ENCODE measurements around the gene DPP6.

Gene DPP6

DNA sequence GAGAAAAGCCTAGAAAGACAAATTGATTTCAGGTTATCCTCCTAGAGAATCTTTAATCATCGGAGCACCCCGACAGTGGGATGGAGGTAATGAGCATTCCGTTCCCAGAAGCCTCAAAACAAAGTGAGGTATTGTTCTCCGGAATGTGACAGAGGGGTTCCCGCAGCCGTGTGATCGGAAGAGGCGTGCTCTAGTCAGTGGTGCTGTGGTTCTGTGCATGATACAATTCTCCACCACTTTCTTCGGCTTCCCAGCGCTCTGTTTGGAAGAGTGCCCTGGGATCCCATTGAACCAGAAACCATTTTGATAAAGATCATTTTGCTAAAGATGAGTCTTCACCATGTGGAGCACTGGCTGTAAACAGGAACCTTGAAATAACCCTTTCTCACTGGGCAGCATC, 516.1 kb downstream of the DPP6 start:
- H3K9ac ChIP-seq (ENCODE audit: low read depth in 1 of 2, low read length in 2 of 2): no peak overlapping the region
- H3K36me3 ChIP-seq (ENCODE audit: control insufficient read depth in 1 of 2, insufficient read depth in 2 of 2, low read length in 2 of 2): no peaks in the 10 kb centered on the region
- H3K9me3 ChIP-seq (ENCODE audit: control insufficient read depth in 1 of 2, low read length in 2 of 2): peaks cover 4 to 6% of the 10 kb centered on the region in 2 donors
- H3K27ac ChIP-seq (ENCODE audit: low read depth, low read length): no peak overlapping the region
- no peak overlapping the region for H3K4me3 ChIP-seq (ENCODE audit: low read depth in 1 of 2, low read length in 2 of 2)
- H3K4me1 ChIP-seq (ENCODE audit: control insufficient read depth in 1 of 2, insufficient read depth in 2 of 2, low read length in 2 of 2): no peaks in the 10 kb centered on the region
- no peaks in the 10 kb centered on the region for H3K27me3 ChIP-seq (ENCODE audit: control insufficient read depth in 1 of 2, insufficient read depth in 2 of 2, low read length in 2 of 2)

DNA sequence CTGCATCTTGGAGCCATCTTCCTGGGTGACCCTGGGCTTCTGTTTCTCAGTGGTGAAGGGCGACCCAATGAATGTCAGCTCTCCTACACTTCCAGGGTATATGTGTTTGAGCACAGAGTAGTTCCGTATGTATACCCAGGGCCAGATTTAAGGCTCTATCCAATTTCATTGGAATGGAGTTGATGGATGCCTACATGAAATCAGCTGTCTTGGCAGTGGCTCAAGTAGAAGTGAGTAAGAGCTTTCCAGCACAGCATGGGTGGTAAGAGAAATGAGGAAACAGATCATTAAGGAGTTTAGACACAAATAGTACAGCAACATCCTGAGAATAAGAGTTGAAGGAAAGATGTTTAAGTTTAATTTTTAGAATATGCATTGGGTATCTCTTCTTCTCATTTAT, 517.7 kb downstream of the DPP6 start:
- no peak overlapping the region for H3K27ac ChIP-seq (ENCODE audit: low read depth, low read length)
- no peaks in the 10 kb centered on the region for H3K4me1 ChIP-seq (ENCODE audit: control insufficient read depth in 1 of 2, insufficient read depth in 2 of 2, low read length in 2 of 2)
- H3K9me3 ChIP-seq (ENCODE audit: control insufficient read depth in 1 of 2, low read length in 2 of 2): peaks cover 10 to 17% of the 10 kb centered on the region in 2 donors
- H3K4me3 ChIP-seq (ENCODE audit: low read depth in 1 of 2, low read length in 2 of 2): no peak overlapping the region
- no peaks in the 10 kb centered on the region for H3K36me3 ChIP-seq (ENCODE audit: control insufficient read depth in 1 of 2, insufficient read depth in 2 of 2, low read length in 2 of 2)
- H3K9ac ChIP-seq (ENCODE audit: low read depth in 1 of 2, low read length in 2 of 2): no peak overlapping the region
- H3K27me3 ChIP-seq (ENCODE audit: control insufficient read depth in 1 of 2, insufficient read depth in 2 of 2, low read length in 2 of 2): no peaks in the 10 kb centered on the region

DNA sequence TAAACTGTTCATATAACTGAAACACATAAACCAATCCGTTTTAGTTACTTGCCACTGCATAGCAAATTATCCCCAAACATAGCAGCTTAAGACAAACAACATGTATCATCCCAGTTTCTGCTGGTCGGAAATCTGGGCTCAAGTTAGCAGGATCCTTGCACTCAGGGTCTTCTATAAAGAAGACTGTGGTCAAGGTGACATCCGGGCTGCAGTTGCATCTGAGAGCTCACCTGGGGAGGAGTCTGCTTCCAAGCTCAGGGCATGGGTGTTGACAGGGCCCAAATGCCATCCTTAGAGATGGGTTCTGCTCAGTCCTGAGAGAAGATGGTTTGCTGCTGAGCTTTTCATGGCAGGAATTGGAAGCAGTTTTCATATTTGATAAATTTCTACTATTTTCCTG, 519.6 kb downstream of the DPP6 start:
- H3K9ac ChIP-seq (ENCODE audit: low read depth in 1 of 2, low read length in 2 of 2): no peak overlapping the region
- H3K36me3 ChIP-seq (ENCODE audit: control insufficient read depth in 1 of 2, insufficient read depth in 2 of 2, low read length in 2 of 2): no peaks in the 10 kb centered on the region
- H3K4me1 ChIP-seq (ENCODE audit: control insufficient read depth in 1 of 2, insufficient read depth in 2 of 2, low read length in 2 of 2): no peaks in the 10 kb centered on the region

DNA sequence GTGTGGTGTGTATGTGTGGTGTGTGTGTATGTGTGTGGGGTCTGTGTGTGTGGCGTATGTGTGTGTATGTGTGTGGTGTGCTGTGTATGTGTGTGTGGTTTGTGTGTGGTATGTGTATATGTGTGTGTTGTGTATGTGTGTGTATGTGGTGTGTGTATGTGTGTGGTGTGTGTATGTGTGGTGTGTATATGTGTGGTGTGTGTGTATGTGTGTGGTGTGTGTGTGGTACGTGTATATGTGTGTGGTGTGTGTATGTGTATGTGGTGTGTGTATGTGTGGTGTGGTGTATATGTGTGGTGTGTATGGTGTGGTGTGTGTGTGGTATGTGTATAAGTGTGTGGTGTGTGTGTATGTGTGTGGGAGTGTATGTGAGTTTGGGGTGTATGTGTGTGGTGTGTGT, 522.0 kb downstream of the DPP6 start:
- H3K9me3 ChIP-seq (ENCODE audit: control insufficient read depth in 1 of 2, low read length in 2 of 2): peaks cover 15 to 28% of the 10 kb centered on the region in 2 donors
- H3K36me3 ChIP-seq (ENCODE audit: control insufficient read depth in 1 of 2, insufficient read depth in 2 of 2, low read length in 2 of 2): no peaks in the 10 kb centered on the region
- no peaks in the 10 kb centered on the region for H3K27me3 ChIP-seq (ENCODE audit: control insufficient read depth in 1 of 2, insufficient read depth in 2 of 2, low read length in 2 of 2)
- H3K9ac ChIP-seq (ENCODE audit: low read depth in 1 of 2, low read length in 2 of 2): no peak overlapping the region
- no peak overlapping the region for H3K4me3 ChIP-seq (ENCODE audit: low read depth in 1 of 2, low read length in 2 of 2)
- no peak overlapping the region for H3K27ac ChIP-seq (ENCODE audit: low read depth, low read length)
- H3K4me1 ChIP-seq (ENCODE audit: control insufficient read depth in 1 of 2, insufficient read depth in 2 of 2, low read length in 2 of 2): no peaks in the 10 kb centered on the region

More for the DNA sequence above, 519.6 kb downstream of the DPP6 start:
- Histone ChIP-seq H3K27me3 (ENCODE audit: control insufficient read depth in 1 of 2, insufficient read depth in 2 of 2, low read length in 2 of 2) (no peaks in the 10 kb centered on the region), H3K9me3 (ENCODE audit: control insufficient read depth in 1 of 2, low read length in 2 of 2) (peaks cover 15 to 28% of the 10 kb centered on the region in 2 donors), H3K27ac (ENCODE audit: low read depth, low read length) (no peak overlapping the region), H3K4me3 (ENCODE audit: low read depth in 1 of 2, low read length in 2 of 2) (no peak overlapping the region)

DNA sequence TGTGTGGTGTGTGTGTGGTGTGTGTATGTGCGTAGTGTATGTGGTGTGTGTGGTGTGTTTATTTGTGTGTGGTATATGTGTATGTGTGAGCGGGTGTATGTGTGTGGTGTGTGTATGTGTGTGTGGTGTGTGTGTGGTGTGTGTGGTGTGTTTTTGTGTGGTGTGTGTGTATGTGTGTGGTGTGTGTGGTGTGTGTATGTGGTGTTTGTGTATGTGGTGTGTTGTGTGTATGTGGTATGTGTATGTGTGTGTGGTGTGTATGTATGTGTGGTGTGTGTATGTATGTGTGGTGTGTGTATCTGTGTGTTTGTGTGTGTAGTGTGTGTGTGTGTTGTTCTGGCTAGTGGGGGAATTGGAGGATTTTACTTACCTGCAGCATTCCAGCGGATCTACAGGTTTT, 523.3 kb downstream of the DPP6 start:
- Histone ChIP-seq H3K27ac (ENCODE audit: low read depth, low read length) (no peak overlapping the region), H3K9ac (ENCODE audit: low read depth in 1 of 2, low read length in 2 of 2) (no peak overlapping the region), H3K4me3 (ENCODE audit: low read depth in 1 of 2, low read length in 2 of 2) (no peak overlapping the region), H3K9me3 (ENCODE audit: control insufficient read depth in 1 of 2, low read length in 2 of 2) (peaks cover 21 to 22% of the 10 kb centered on the region in 2 donors), H3K36me3 (ENCODE audit: control insufficient read depth in 1 of 2, insufficient read depth in 2 of 2, low read length in 2 of 2) (no peaks in the 10 kb centered on the region), H3K27me3 (ENCODE audit: control insufficient read depth in 1 of 2, insufficient read depth in 2 of 2, low read length in 2 of 2) (no peaks in the 10 kb centered on the region), H3K4me1 (ENCODE audit: control insufficient read depth in 1 of 2, insufficient read depth in 2 of 2, low read length in 2 of 2) (no peaks in the 10 kb centered on the region)

DNA sequence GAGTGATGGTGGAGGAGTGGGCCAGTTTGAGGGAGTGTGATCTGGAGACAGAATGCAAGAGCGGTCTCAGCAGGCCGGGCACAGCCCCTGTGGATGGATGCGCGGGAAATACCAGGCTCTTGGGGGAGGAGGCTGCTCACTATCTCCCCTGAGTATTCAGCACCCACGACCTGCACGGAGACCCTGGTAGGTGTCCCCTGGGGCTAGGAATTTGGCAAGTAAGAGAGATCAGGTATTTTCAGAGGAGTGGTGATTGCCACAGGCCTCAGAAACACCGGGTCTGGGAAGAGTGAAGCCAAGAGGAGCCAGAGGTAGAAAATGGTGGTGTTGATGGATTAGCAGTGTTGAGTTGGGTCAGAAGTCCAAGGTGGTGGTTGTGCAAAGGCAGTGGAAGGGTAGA, 524.4 kb downstream of the DPP6 start:
- no peaks in the 10 kb centered on the region for H3K4me1 ChIP-seq (ENCODE audit: control insufficient read depth in 1 of 2, insufficient read depth in 2 of 2, low read length in 2 of 2)
- H3K9ac ChIP-seq (ENCODE audit: low read depth in 1 of 2, low read length in 2 of 2): no peak overlapping the region
- no peaks in the 10 kb centered on the region for H3K27me3 ChIP-seq (ENCODE audit: control insufficient read depth in 1 of 2, insufficient read depth in 2 of 2, low read length in 2 of 2)
- peaks cover 21 to 22% of the 10 kb centered on the region in 2 donors for H3K9me3 ChIP-seq (ENCODE audit: control insufficient read depth in 1 of 2, low read length in 2 of 2)
- no peak overlapping the region for H3K27ac ChIP-seq (ENCODE audit: low read depth, low read length)
- H3K36me3 ChIP-seq (ENCODE audit: control insufficient read depth in 1 of 2, insufficient read depth in 2 of 2, low read length in 2 of 2): no peaks in the 10 kb centered on the region
- H3K4me3 ChIP-seq (ENCODE audit: low read depth in 1 of 2, low read length in 2 of 2): no peak overlapping the region

DNA sequence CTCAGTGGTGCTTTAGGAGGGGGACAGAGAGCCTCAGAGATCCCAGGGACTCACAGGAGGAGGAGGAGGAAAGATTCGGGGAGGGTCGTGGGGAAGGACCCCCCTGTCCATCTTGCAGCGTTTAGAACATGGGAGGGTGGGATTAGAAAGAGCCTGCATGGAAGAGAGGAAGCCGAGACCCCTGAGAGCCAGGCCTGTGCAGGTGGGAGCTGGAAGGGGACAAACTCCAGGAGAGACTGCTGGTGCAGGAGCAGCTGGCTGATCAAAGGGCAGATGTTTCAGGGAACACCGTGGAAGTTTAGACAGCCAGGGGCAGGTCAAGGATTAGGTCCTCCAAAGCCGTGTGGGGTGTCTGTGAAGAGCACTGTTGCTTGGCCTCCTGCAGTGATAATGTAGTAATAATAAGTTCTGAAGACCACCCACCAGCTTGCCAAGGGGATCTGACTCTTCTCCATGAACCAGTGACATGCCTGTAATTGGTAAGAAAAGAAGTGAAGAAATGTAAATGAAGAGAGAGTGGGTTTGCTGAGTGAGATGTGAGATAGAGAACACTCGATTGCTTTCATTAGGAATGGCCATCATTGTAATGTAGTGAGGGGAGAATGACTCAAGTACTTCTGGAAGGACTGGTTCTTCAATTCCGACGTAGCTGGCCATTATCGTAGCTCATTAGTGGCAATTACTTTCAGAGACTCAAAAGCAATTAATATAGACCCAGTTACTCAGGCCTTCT, 525.1 kb downstream of the DPP6 start:
- Histone ChIP-seq H3K9ac (ENCODE audit: low read depth in 1 of 2, low read length in 2 of 2) (no peak overlapping the region), H3K4me3 (ENCODE audit: low read depth in 1 of 2, low read length in 2 of 2) (no peak overlapping the region), H3K27ac (ENCODE audit: low read depth, low read length) (no peak overlapping the region), H3K4me1 (ENCODE audit: control insufficient read depth in 1 of 2, insufficient read depth in 2 of 2, low read length in 2 of 2) (no peaks in the 10 kb centered on the region), H3K36me3 (ENCODE audit: control insufficient read depth in 1 of 2, insufficient read depth in 2 of 2, low read length in 2 of 2) (no peaks in the 10 kb centered on the region), H3K27me3 (ENCODE audit: control insufficient read depth in 1 of 2, insufficient read depth in 2 of 2, low read length in 2 of 2) (no peaks in the 10 kb centered on the region), H3K9me3 (ENCODE audit: control insufficient read depth in 1 of 2, low read length in 2 of 2) (peaks cover 21 to 22% of the 10 kb centered on the region in 2 donors)

DNA sequence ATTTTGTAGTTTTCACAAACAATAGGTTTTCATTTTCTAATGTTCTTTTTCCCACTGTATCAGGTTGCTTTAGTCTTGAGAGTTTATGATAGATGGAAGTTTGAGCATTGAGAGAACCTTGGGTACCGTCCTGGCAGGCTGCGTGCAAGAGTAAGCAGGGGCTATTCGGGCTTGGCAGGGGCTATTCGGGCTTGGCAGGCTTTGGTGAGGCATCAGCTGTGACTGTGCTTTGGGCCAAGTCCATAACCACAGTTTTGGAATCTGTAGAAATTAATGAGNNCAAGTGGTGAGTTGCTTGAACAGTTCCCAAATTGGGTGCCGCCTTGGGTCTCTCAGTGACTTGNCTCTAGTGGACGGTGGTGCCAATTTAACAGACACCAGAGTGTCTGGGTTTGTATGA, 526.1 kb downstream of the DPP6 start:
- H3K9ac ChIP-seq (ENCODE audit: low read depth in 1 of 2, low read length in 2 of 2): no peak overlapping the region
- no peaks in the 10 kb centered on the region for H3K4me1 ChIP-seq (ENCODE audit: control insufficient read depth in 1 of 2, insufficient read depth in 2 of 2, low read length in 2 of 2)
- H3K27ac ChIP-seq (ENCODE audit: low read depth, low read length): no peak overlapping the region
- peaks cover 17 to 22% of the 10 kb centered on the region in 2 donors for H3K9me3 ChIP-seq (ENCODE audit: control insufficient read depth in 1 of 2, low read length in 2 of 2)
- no peaks in the 10 kb centered on the region for H3K27me3 ChIP-seq (ENCODE audit: control insufficient read depth in 1 of 2, insufficient read depth in 2 of 2, low read length in 2 of 2)
- no peak overlapping the region for H3K4me3 ChIP-seq (ENCODE audit: low read depth in 1 of 2, low read length in 2 of 2)
- no peaks in the 10 kb centered on the region for H3K36me3 ChIP-seq (ENCODE audit: control insufficient read depth in 1 of 2, insufficient read depth in 2 of 2, low read length in 2 of 2)

DNA sequence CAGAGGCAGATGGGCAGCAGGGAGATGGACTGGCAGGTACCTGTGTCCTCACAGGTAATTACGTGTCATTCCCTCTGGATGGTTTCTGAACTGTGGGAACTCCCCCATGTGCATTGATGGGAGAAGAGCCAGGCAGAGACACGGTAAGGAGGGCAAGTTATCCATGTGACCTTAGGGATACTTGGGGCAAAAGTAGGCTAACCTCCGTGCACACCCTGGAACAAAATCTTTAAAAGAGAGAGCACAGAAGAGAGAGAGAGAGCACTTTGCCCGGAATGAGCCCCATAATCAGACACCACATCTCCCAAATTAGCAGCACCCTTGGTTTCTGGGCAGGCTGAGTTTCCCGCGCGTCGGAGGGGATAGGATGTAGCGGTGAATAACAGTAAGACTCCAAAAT, 527.5 kb downstream of the DPP6 start:
- H3K9ac ChIP-seq (ENCODE audit: low read depth in 1 of 2, low read length in 2 of 2): no peak overlapping the region
- H3K27me3 ChIP-seq (ENCODE audit: control insufficient read depth in 1 of 2, insufficient read depth in 2 of 2, low read length in 2 of 2): no peaks in the 10 kb centered on the region
- no peak overlapping the region for H3K27ac ChIP-seq (ENCODE audit: low read depth, low read length)
- H3K9me3 ChIP-seq (ENCODE audit: control insufficient read depth in 1 of 2, low read length in 2 of 2): peaks cover 13 to 18% of the 10 kb centered on the region in 2 donors
- H3K4me3 ChIP-seq (ENCODE audit: low read depth in 1 of 2, low read length in 2 of 2): no peak overlapping the region
- no peaks in the 10 kb centered on the region for H3K4me1 ChIP-seq (ENCODE audit: control insufficient read depth in 1 of 2, insufficient read depth in 2 of 2, low read length in 2 of 2)
- H3K36me3 ChIP-seq (ENCODE audit: control insufficient read depth in 1 of 2, insufficient read depth in 2 of 2, low read length in 2 of 2): no peaks in the 10 kb centered on the region

DNA sequence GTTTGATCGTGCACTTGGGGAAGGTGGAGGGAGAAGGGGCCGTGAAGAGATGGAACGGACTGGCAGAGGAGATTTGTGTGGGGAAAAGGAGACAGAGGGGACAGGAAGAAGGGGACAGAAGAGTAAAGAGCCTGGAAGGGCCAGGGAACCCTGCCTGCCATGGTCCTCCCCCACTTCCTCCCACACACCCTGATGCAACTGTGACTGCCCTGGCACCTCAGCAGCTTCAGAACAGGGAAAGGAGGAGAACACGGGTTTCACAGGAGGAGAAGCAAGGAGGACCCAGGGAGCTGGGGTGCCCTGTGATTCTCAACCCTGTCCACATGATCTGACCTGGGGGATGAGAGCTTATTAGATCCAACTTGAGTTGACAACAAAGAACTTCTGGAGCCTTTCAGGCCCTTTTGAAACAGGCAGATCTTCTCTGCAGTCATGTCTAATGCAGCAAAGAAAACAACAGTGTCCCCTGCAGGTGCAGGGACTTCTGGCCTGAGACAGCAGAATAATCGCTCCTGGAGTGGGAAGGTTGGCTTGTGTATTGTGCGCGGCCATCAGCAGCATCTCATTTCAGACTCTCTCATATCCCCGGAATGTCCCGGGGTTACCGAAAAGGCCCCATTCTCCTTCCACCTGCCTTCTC, 529.2 kb downstream of the DPP6 start:
- H3K36me3 ChIP-seq (ENCODE audit: control insufficient read depth in 1 of 2, insufficient read depth in 2 of 2, low read length in 2 of 2): no peaks in the 10 kb centered on the region
- H3K9ac ChIP-seq (ENCODE audit: low read depth in 1 of 2, low read length in 2 of 2): no peak overlapping the region
- no peaks in the 10 kb centered on the region for H3K4me1 ChIP-seq (ENCODE audit: control insufficient read depth in 1 of 2, insufficient read depth in 2 of 2, low read length in 2 of 2)
- no peaks in the 10 kb centered on the region for H3K27me3 ChIP-seq (ENCODE audit: control insufficient read depth in 1 of 2, insufficient read depth in 2 of 2, low read length in 2 of 2)
- H3K9me3 ChIP-seq (ENCODE audit: control insufficient read depth in 1 of 2, low read length in 2 of 2): peaks cover 5 to 10% of the 10 kb centered on the region in 2 donors
- H3K4me3 ChIP-seq (ENCODE audit: low read depth in 1 of 2, low read length in 2 of 2): no peak overlapping the region
- H3K27ac ChIP-seq (ENCODE audit: low read depth, low read length): no peak overlapping the region
